Testis (tissue), 2 donors: Measurements from ENCODE around the gene ELMO1.

ENCODE experiments used
- POLR2A ChIP-seq: fragments of 450-650 bp; IDR thresholded peaks from one replicate; pipeline ENCODE4 v1.6.1; 2017; ENCODE audit warnings: antibody characterized with exemption, mild to moderate bottlenecking, moderate library complexity
- TF ChIP-seq, protein P1 (sequence below), 3 experiments: fragments of 450-650 bp in 2 of 3; fragments of 200-600 bp in 1 of 3; sonication (generic) in 1 of 3; IDR thresholded peaks; one replicate each; pipeline ENCODE4 v1.5.1; 2016 to 2019; ENCODE audit warnings: antibody characterized with exemption in 3 of 3, mild to moderate bottlenecking in 2 of 3, moderate library complexity in 1 of 3

GRCh38 chr7:37424521-37424920, 24.1 kb downstream of the ELMO1 start:
- TF ChIP-seq, protein P1, sequence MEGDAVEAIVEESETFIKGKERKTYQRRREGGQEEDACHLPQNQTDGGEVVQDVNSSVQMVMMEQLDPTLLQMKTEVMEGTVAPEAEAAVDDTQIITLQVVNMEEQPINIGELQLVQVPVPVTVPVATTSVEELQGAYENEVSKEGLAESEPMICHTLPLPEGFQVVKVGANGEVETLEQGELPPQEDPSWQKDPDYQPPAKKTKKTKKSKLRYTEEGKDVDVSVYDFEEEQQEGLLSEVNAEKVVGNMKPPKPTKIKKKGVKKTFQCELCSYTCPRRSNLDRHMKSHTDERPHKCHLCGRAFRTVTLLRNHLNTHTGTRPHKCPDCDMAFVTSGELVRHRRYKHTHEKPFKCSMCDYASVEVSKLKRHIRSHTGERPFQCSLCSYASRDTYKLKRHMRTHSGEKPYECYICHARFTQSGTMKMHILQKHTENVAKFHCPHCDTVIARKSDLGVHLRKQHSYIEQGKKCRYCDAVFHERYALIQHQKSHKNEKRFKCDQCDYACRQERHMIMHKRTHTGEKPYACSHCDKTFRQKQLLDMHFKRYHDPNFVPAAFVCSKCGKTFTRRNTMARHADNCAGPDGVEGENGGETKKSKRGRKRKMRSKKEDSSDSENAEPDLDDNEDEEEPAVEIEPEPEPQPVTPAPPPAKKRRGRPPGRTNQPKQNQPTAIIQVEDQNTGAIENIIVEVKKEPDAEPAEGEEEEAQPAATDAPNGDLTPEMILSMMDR (IDR thresholded peaks at IDR 0.05), result no peak
- no peak for TF ChIP-seq POLR2A
